Esophagus squamous epithelium (tissue), 4 donors: ENCODE measurements around the gene LTB.

Experiments
- CTCF ChIP-seq, 6 experiments: fragments of 450-650 bp in 4 of 6; fragments of 200-600 bp in 2 of 6; sonication (generic) in 2 of 6; IDR thresholded peaks; one replicate each; pipeline ENCODE4 v1.5.1; 2016 to 2019; ENCODE audit warnings: antibody characterized with exemption in 6 of 6, mild to moderate bottlenecking in 4 of 6, moderate library complexity in 4 of 6
- POLR2A ChIP-seq, 4 donors: fragments of 450-650 bp; IDR thresholded peaks; one replicate each; pipeline ENCODE4 v1.6.1; 2017; ENCODE audit warnings: antibody characterized with exemption in 4 of 4, mild to moderate bottlenecking in 4 of 4, moderate library complexity in 3 of 4

GRCh38 chr6:31535538-31536324 lies 46.5 kb downstream of the LTB start:
- no peak for TF ChIP-seq CTCF (IDR thresholded peaks at IDR 0.05)
- no peak for TF ChIP-seq POLR2A (IDR thresholded peaks at IDR 0.05)
